HepG2 (cell line): ENCODE measurements around the gene ACOT6. TPM values are rescaled to one million over a fixed set of nuclear protein-coding genes. Genes with fewer than 3 reads are reported as not detected.
A peak's percentile ranks its signal among the peaks of the same experiment; 100 is the strongest.

ENCODE experiments used
- BORCS8-MEF2B ChIP-seq: sonication (generic); formaldehyde crosslinking; IDR thresholded peaks from 2 replicates; pipeline ENCODE4 v1.8.0; 2022; ENCODE audit warnings: mild to moderate bottlenecking, missing genetic modification reagents
- CCAR2 ChIP-seq: fragments of 200-400 bp; formaldehyde crosslinking; optimal IDR thresholded peaks from 2 replicates; pipeline ENCODE3; 2018; ENCODE audit warnings: low read depth, mild to moderate bottlenecking, low read length, moderate library complexity
- CCDC6 ChIP-seq: sonication (generic); formaldehyde crosslinking; IDR thresholded peaks from 2 replicates; pipeline ENCODE4 v1.8.1; 2022; ENCODE audit warnings: mild to moderate bottlenecking, missing genetic modification reagents, moderate library complexity
- DMTF1 ChIP-seq: sonication (generic); formaldehyde crosslinking; IDR thresholded peaks from 2 replicates; pipeline ENCODE4 v1.4.0; 2020; ENCODE audit warnings: mild to moderate bottlenecking, missing genetic modification reagents
- ELF3 ChIP-seq: IDR thresholded peaks from 2 replicates; pipeline ENCODE4 v1.6.1; 2016; ENCODE audit warnings: missing genetic modification reagents, missing compliant biosample characterization
- FOXC1 ChIP-seq: sonication (generic); formaldehyde crosslinking; IDR thresholded peaks from 2 replicates; pipeline ENCODE4 v1.8.0; 2022; ENCODE audit warnings: mild to moderate bottlenecking, missing genetic modification reagents, borderline replicate concordance
- HMGA1 ChIP-seq: sonication (generic); formaldehyde crosslinking; conservative IDR thresholded peaks from 2 replicates; pipeline ENCODE4 v1.4.0; 2020; ENCODE audit warnings: missing genetic modification reagents
- KAT8 ChIP-seq: IDR thresholded peaks from 2 replicates; pipeline ENCODE4 v1.6.1; 2016; ENCODE audit warnings: missing genetic modification reagents, missing compliant biosample characterization
- KDM2A ChIP-seq: sonication (generic); formaldehyde crosslinking; IDR thresholded peaks from 2 replicates; pipeline ENCODE4 v1.4.0; 2020; ENCODE audit warnings: low read depth, missing genetic modification reagents, borderline replicate concordance
- MED13 ChIP-seq: sonication (generic); formaldehyde crosslinking; IDR thresholded peaks from 2 replicates; pipeline ENCODE4 v1.5.0; 2020; ENCODE audit warnings: missing genetic modification reagents
- NR1H2 ChIP-seq: sonication (generic); formaldehyde crosslinking; IDR thresholded peaks from 2 replicates; pipeline ENCODE4 v1.8.1; 2022; ENCODE audit warnings: low read depth, missing genetic modification reagents, borderline replicate concordance
- PBX2 ChIP-seq: IDR thresholded peaks from 2 replicates; pipeline ENCODE4 v1.6.1; 2016; ENCODE audit warnings: control low read depth
- REPIN1 ChIP-seq: sonication (generic); formaldehyde crosslinking; IDR thresholded peaks from 2 replicates; pipeline ENCODE4 v1.8.0; 2022; ENCODE audit warnings: missing genetic modification reagents, low read depth, mild to moderate bottlenecking, borderline replicate concordance
- SIX4 ChIP-seq: sonication (generic); formaldehyde crosslinking; IDR thresholded peaks from 2 replicates; pipeline ENCODE4 v1.4.0; 2020; ENCODE audit warnings: missing genetic modification reagents
- SMAD9 ChIP-seq: sonication (generic); formaldehyde crosslinking; IDR thresholded peaks from 2 replicates; pipeline ENCODE4 v1.5.1; 2020; ENCODE audit warnings: mild to moderate bottlenecking, missing genetic modification reagents
- SP5 ChIP-seq: IDR thresholded peaks from 2 replicates; pipeline ENCODE4 v1.6.1; 2016; ENCODE audit warnings: low read depth, borderline replicate concordance
- SYNCRIP ChIP-seq: fragments of 200-400 bp; formaldehyde crosslinking; IDR thresholded peaks from 2 replicates; pipeline ENCODE4 v1.6.1; 2018; ENCODE audit warnings: mild to moderate bottlenecking, low read depth, low read length; ENCODE audit not compliant: insufficient read depth
- TGIF2 ChIP-seq: IDR thresholded peaks from 2 replicates; pipeline ENCODE4 v1.6.1; 2016; ENCODE audit warnings: control low read depth, missing compliant biosample characterization
- ZEB1 ChIP-seq: IDR thresholded peaks from 2 replicates; pipeline ENCODE4 v1.6.1; 2012; ENCODE audit warnings: mild to moderate bottlenecking, low read depth, inconsistent platforms; ENCODE audit not compliant: insufficient replicate concordance
- ZNF232 ChIP-seq: sonication (generic); formaldehyde crosslinking; IDR thresholded peaks from 2 replicates; pipeline ENCODE4 v1.4.0; 2020; ENCODE audit warnings: missing genetic modification reagents, borderline replicate concordance
- ZNF432 ChIP-seq: sonication (generic); formaldehyde crosslinking; IDR thresholded peaks from 2 replicates; pipeline ENCODE4 v1.5.0; 2020; ENCODE audit warnings: missing genetic modification reagents, mild to moderate bottlenecking, borderline replicate concordance
- ZNF563 ChIP-seq: sonication (generic); formaldehyde crosslinking; IDR thresholded peaks from 2 replicates; pipeline ENCODE4 v1.8.0; 2022; ENCODE audit warnings: mild to moderate bottlenecking, moderate library complexity, missing genetic modification reagents
- ZNF713 ChIP-seq: sonication (generic); formaldehyde crosslinking; IDR thresholded peaks from 2 replicates; pipeline ENCODE4 v1.4.0; 2020; ENCODE audit warnings: mild to moderate bottlenecking, missing genetic modification reagents
- ZNF788 ChIP-seq: sonication (generic); formaldehyde crosslinking; IDR thresholded peaks from 2 replicates; pipeline ENCODE4 v1.5.0; 2020; ENCODE audit warnings: mild to moderate bottlenecking, missing genetic modification reagents, borderline replicate concordance
- ZNF800 ChIP-seq: sonication (generic); formaldehyde crosslinking; IDR thresholded peaks from 2 replicates; pipeline ENCODE4 v1.4.0; 2020; ENCODE audit warnings: missing genetic modification reagents
- ZNF891 ChIP-seq: sonication (generic); formaldehyde crosslinking; IDR thresholded peaks from 2 replicates; pipeline ENCODE4 v1.5.0; 2020; ENCODE audit warnings: mild to moderate bottlenecking, missing genetic modification reagents
- polyA plus RNA-seq, 8 experiments: library from polyadenylated mRNA; depleted of rRNA in 3 of 8; stranded (reverse) in 7 of 8; unstranded in 1 of 8; fragments of >200 nt; fragmentation: Illumina TruSeq in 4 of 8; extraction: Trizol in 4 of 8; gene quantifications; 2 replicates each; pipeline versions ENCODE4 v1.2.1 to v1.2.3, GENCODE V29; 2011 to 2016; ENCODE audit warnings: low read depth in 4 of 8, missing spikeins in 1 of 8, mixed read lengths in 1 of 8; ENCODE audit not compliant: insufficient read depth in 1 of 8
- total RNA-seq, 5 experiments: library from RNA; depleted of rRNA; stranded (reverse); fragments of >200 nt; fragmentation: Illumina TruSeq; extraction: Trizol; gene quantifications; 2 replicates each; pipeline ENCODE4 v1.2.3, GENCODE V29; 2016; ENCODE audit warnings: low read depth in 1 of 5

Gene ACOT6
- total and polyA plus RNA-seq, 2 of the 13 experiments (the other 11 are each of a cell fraction or from before 2014, with no cell fraction given), result 0.15 to 0.27 TPM

DNA sequence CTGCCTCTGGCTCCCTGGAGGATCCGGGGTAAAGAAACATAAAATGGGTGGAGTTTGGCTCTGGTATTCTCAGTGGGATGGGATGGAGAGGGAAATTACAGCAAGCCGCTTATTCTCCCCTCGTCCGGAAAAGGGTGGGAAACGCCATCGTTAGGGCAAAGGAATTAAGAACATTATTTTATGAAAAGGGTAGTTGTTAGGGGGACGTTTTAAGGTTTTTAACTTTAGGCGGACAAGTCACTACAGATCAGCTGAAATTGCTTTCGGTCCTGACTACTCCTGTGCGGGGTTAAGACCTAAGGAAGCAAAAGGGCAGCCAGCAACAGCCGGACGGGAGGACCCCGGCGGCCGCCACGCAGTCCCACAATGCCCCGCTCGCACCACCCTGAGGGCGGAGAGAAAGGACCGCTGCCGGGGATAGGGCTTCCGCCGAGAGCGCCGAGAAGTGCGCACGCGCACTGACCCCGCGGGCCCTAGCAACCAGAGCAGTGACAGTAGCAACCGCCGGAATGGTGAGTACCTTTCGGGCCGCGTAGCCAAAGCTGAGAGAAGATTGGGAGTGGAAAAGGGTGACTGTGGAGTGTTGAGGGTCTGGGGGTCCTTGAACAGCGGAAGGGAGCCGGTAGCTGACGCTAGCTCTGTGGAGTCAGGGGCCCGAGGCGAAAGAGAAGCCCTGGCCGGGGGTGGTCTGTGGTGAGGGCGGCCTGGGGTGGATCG is 32.4 kb downstream of the ACOT6 start, which contains the start of gene DNAL1 (continued):
- peak; percentile 16; the same call in 1 of the 2 replicates for TF ChIP-seq ZNF563 (CRISPR knock-in tag)
- TF ChIP-seq FOXC1, result 0 out of 2 replicates have a peak, but pooled peaks have one; percentile 29
- TF ChIP-seq NR1H2 (CRISPR knock-in tag), result no peak
- peak; percentile 40; the same call in 1 of the 2 replicates for TF ChIP-seq MED13 (CRISPR knock-in tag)
- peak; percentile 48; the same call in 1 of the 2 replicates for TF ChIP-seq ZNF788 (CRISPR knock-in tag)
- no peak for TF ChIP-seq SYNCRIP
- TF ChIP-seq ZNF891 (CRISPR knock-in tag), result no peak; the same call in 1 of the 2 replicates
- TF ChIP-seq KDM2A (CRISPR knock-in tag), result peak; percentile 54; the same call in 1 of the 2 replicates
- TF ChIP-seq ZNF232 (CRISPR knock-in tag), result no peak
- no peak for TF ChIP-seq BORCS8-MEF2B
- TF ChIP-seq REPIN1 (CRISPR knock-in tag), result peak; percentile 52; the same call in 1 of the 2 replicates
- TF ChIP-seq DMTF1 (CRISPR knock-in tag), result no peak
- TF ChIP-seq PBX2 (CRISPR knock-in tag), result no peak
- TF ChIP-seq ZEB1, result no peak
- no peak for TF ChIP-seq CCDC6 (CRISPR knock-in tag)
- TF ChIP-seq CCAR2, result no peak
- peak; percentile 71; the same call in 1 of the 2 replicates for TF ChIP-seq TGIF2 (CRISPR knock-in tag)
- no peak for TF ChIP-seq ZNF800 (CRISPR knock-in tag)
- TF ChIP-seq SP5 (CRISPR knock-in tag), result peak; percentile 7; the same call in 1 of the 2 replicates
- no peak for TF ChIP-seq SMAD9 (CRISPR knock-in tag)
- TF ChIP-seq ZNF713 (CRISPR knock-in tag), result no peak
- no peak for TF ChIP-seq HMGA1 (CRISPR knock-in tag)
- TF ChIP-seq ELF3 (CRISPR knock-in tag), result peak; percentile 56; the same call in 1 of the 2 replicates
- TF ChIP-seq ZNF432 (CRISPR knock-in tag), result no peak
- TF ChIP-seq KAT8 (CRISPR knock-in tag), result peak; percentile 90
- no peak for TF ChIP-seq SIX4
